Erythroblast (primary cell): ENCODE data around the gene TRMU.

ENCODE experiments used
- GATA1 ChIP-seq: IDR thresholded peaks from 2 replicates; pipeline ENCODE4 v1.6.1; 2011; ENCODE audit warnings: low read depth, mild to moderate bottlenecking, control low read depth, low read length, moderate library complexity
- POLR2A ChIP-seq: IDR thresholded peaks from 2 replicates; pipeline ENCODE4 v1.6.1; 2011; ENCODE audit warnings: mild to moderate bottlenecking, low read length

DNA sequence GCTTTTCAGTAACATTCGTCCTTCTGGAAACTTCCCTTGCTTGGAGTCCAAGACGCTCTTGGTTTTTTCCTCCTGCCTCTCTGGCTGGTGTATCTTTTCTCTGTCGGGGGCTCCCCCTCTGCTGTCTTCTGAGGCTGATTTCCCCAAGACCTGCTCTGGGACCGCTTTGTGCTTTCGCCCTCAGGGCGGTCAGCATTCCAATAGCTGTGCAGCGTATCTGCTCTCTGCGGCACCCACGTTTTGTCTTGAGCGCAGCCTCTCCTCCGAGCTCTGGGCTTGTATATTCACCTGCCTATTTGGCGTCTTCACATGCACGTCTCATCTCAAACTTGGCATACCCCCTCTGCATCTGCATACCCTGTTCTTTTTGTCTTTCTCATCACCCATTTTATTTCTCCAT is 36.4 kb upstream of the TRMU start:
- no peak for TF ChIP-seq POLR2A
- no peak for TF ChIP-seq GATA1
